Fibroblast of pulmonary artery (primary cell): ENCODE results near the gene SLIT1.

Source experiments
- DNase-seq: peaks from one replicate; pipeline ENCODE4 v3.0.0-alpha.2; 2010; ENCODE audit warnings: low read depth
- H3K4me3 ChIP-seq: replicated peaks from 2 replicates; pipeline ENCODE4 v1.5.1; 2011; ENCODE audit warnings: low read depth, mild to moderate bottlenecking, control low read depth, low read length, moderate library complexity
- TF ChIP-seq, protein P1 (sequence below): IDR thresholded peaks from 2 replicates; pipeline ENCODE4 v1.5.1; 2011; ENCODE audit warnings: mild to moderate bottlenecking, control low read depth, low read length, inconsistent platforms; ENCODE audit errors: missing control alignments

Gene SLIT1

DNA sequence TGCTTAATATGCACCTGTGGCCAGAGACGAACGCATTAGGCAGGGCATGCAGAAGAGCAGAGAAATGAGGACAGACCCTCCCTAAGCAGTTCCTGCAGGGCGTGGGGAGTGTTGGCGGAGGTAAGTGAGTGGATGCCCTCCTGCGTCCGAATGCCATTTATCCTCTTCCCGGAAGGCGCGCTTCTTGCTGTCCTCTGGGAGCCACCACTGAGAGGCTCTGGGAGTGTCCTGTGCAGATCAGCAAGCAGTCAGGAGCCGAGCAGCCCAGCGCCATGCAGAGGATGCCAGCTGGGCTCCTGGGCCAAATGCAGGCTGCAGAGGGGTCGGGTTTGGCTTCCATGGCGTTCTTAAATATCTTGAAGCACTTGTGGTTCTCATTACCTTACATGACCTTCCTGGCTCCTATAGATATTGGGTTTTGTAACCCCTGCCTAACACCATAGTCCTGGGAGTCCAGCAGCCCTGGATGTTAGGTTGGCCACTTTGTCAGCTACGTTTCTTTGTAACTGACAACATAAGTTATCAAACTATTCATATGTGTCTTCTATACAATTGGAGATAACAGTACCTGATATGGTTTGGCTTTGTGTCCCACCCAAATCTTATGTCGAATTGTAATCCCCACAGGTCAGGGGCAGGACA lies 30.0 kb upstream of the SLIT1 start:
- DNase-seq = no peak
- TF ChIP-seq, protein P1, sequence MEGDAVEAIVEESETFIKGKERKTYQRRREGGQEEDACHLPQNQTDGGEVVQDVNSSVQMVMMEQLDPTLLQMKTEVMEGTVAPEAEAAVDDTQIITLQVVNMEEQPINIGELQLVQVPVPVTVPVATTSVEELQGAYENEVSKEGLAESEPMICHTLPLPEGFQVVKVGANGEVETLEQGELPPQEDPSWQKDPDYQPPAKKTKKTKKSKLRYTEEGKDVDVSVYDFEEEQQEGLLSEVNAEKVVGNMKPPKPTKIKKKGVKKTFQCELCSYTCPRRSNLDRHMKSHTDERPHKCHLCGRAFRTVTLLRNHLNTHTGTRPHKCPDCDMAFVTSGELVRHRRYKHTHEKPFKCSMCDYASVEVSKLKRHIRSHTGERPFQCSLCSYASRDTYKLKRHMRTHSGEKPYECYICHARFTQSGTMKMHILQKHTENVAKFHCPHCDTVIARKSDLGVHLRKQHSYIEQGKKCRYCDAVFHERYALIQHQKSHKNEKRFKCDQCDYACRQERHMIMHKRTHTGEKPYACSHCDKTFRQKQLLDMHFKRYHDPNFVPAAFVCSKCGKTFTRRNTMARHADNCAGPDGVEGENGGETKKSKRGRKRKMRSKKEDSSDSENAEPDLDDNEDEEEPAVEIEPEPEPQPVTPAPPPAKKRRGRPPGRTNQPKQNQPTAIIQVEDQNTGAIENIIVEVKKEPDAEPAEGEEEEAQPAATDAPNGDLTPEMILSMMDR = no peak
- H3K4me3 ChIP-seq = no peak overlapping the region

DNA sequence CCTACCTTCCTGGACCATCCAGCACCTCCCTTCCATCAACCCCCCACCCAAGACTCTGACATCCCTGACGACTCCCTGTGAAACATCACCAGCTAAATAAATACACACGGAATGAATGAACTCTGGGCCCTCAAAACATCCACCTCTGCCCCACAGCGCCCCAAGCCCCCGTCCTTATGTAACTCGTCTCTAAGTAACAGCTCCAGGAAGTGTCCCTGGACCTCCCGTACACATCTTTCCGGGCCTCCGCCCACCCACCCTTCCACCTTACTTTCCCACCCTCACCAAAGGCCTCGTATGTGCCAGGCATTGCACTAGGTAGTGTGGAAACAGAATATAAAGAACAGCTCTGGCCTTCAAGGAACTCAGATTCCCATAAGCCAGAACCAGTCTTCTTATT lies 27.7 kb upstream of the SLIT1 start:
- H3K4me3 ChIP-seq = no peak overlapping the region
- TF ChIP-seq, protein P1 = no peak
- no peak for DNase-seq

DNA sequence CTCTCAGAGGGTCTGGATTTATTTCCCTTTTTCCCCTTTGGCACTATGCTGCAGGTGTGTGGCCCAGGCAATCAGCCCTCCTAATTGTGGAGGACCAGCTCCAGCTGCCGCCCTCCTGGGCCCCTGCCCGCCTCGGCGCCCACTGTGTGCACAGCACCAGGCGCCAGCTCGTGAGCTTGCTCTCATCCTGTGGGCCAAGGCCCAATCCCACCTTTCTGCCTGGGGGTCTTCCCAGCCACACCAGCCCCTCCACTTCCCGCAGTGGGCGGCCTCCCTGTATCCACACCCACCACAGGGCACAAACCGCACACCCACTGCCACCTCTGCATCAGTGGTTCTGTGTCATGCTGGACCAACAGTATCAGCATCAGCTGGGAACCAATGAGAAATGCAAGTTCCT lies 25.5 kb upstream of the SLIT1 start:
- DNase-seq = no peak
- H3K4me3 ChIP-seq = no peak overlapping the region
- TF ChIP-seq, protein P1 = no peak

DNA sequence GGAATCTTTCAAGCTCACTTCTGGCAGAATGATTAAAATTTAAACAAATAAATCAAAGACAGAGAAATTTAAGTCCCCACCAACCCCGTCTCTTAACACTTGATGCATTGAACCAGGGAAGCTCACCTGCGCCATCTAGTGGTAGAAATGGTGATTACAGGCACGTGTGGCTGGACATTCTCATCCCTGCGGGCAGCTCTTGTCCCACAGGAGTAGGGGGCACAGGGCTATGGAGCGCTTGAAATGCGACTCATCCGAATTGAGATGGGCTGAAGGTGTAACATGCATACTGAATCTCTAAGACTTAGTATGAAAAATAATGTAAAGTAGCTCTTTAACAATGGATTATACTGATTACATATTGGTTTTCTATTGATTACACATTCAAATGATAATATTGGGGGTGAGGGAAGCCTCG lies 24.8 kb upstream of the SLIT1 start:
- TF ChIP-seq, protein P1 = peak; percentile 97
- H3K4me3 ChIP-seq = no peak overlapping the region
- peak; percentile 82 for DNase-seq

DNA sequence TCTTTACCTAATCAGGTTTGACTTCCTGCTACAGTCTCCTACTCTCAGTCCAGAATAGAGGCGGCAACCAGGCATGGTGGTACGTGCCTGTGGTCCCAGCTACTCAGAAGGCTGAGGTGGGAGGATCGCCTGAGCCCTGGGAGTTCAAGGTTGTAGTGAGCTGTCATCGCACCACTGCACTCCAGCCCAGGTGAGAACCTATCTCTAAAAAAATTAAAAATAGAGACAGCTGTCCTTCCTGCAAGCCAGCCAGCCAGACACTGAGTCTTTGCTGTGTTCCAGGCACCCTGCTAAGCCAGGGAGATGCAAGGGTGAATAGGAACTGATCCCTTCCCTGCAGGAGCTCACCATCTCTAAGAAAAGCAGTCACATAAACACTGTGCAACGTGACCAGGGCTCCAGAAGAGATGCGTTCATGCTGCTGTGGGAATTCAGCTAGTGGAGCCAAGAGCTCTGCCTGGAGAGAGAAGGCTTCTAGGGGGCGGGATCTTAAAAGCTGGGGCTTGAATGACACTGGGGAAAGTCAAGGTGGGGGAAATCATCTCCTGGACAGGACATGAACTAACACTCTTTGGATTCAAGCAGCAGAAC lies 22.1 kb upstream of the SLIT1 start:
- H3K4me3 ChIP-seq = no peak overlapping the region
- DNase-seq = no peak
- TF ChIP-seq, protein P1 = no peak

DNA sequence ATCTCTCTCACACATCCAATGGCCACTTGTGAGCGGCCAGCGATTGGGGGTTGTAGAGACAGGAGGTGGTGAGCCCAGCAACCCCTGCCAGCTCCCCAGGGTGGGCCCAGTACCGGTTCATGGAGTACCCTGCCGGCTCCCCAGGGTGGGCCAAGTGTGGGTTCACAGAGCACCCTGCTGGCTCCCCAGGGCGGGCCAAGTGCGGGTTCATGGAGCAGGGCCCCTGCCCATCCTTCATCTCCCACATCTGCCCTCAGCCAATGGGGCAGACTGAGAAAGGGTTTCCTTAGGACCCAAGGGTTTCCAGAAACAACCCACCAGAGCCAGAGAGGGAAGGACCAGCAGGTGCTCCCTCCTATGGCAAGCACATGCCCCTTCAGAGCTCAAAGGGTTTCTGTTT lies 21.4 kb upstream of the SLIT1 start:
- H3K4me3 ChIP-seq = no peak overlapping the region
- TF ChIP-seq, protein P1 = no peak
- DNase-seq = no peak
